GM23338 (cell line): ENCODE results near the gene NTN3. TPM values are rescaled to one million over a fixed set of nuclear protein-coding genes. Genes with fewer than 3 reads are reported as not detected.

ENCODE experiments used
- ATAC-seq: fragments of 200-7000 bp; cut with Tn5 transposase; 3 replicates; pipeline ENCODE4 v1.9.1; 2020
- DNase-seq: peaks from one replicate; pipeline ENCODE4 v3.0.0-alpha.2; 2015; ENCODE audit warnings: low spot score
- H2AFZ ChIP-seq: fragments of 200-600 bp; sonication (generic); 2 replicates; pipeline ENCODE4 v1.8.0; 2016; ENCODE audit warnings: antibody characterized with exemption, mild to moderate bottlenecking, moderate library complexity
- H3F3A ChIP-seq: fragments of 200-600 bp; sonication (generic); replicated peaks from 2 replicates; pipeline ENCODE4 v1.8.0; 2017; ENCODE audit warnings: antibody characterized with exemption, mixed run types, low read depth
- H3K27ac ChIP-seq: fragments of 200-600 bp; sonication (generic); 2 replicates; pipeline ENCODE4 v1.6.1; 2016; ENCODE audit warnings: low read depth
- H3K27me3 ChIP-seq: fragments of 200-600 bp; sonication (generic); 2 replicates; pipeline ENCODE4 v1.8.0; 2016; ENCODE audit warnings: mild to moderate bottlenecking, mixed run types, moderate library complexity; ENCODE audit not compliant: insufficient read depth
- H3K36me3 ChIP-seq: fragments of 200-600 bp; sonication (generic); 2 replicates; pipeline ENCODE4 v1.8.0; 2016; ENCODE audit warnings: mild to moderate bottlenecking; ENCODE audit not compliant: insufficient read depth
- H3K4me1 ChIP-seq: fragments of 200-600 bp; sonication (generic); 2 replicates; pipeline ENCODE4 v1.8.0; 2016; ENCODE audit warnings: mild to moderate bottlenecking, moderate library complexity; ENCODE audit not compliant: insufficient read depth
- H3K4me2 ChIP-seq: fragments of 200-600 bp; sonication (generic); 2 replicates; pipeline ENCODE4 v1.7.1; 2017; ENCODE audit warnings: mixed run types
- H3K4me3 ChIP-seq: fragments of 200-600 bp; sonication (generic); 2 replicates; pipeline ENCODE4 v1.6.1; 2016; ENCODE audit warnings: mixed run types
- H3K79me2 ChIP-seq: fragments of 200-600 bp; sonication (generic); replicated peaks from 2 replicates; pipeline ENCODE4 v1.8.0; 2017; ENCODE audit warnings: mild to moderate bottlenecking; ENCODE audit not compliant: insufficient read depth
- H3K9me2 ChIP-seq: fragments of 200-600 bp; sonication (generic); 2 replicates; pipeline ENCODE4 v1.8.0; 2017; ENCODE audit not compliant: insufficient read depth
- H4K20me1 ChIP-seq: fragments of 200-600 bp; sonication (generic); replicated peaks from 2 replicates; pipeline ENCODE4 v1.8.0; 2017; ENCODE audit warnings: mild to moderate bottlenecking; ENCODE audit not compliant: insufficient read depth
- H3K27ac Mint-ChIP-seq: 2 replicates; pipeline ENCODE4 v1.8.0; 2020; ENCODE audit warnings: inconsistent platforms, mild to moderate bottlenecking, moderate library complexity, mixed read lengths
- H3K27me3 Mint-ChIP-seq: 3 replicates; pipeline ENCODE4 v1.8.0; 2022; ENCODE audit warnings: low read depth, mild to moderate bottlenecking, moderate library complexity, mixed read lengths, inconsistent platforms; ENCODE audit not compliant: insufficient read depth, poor library complexity
- H3K36me3 Mint-ChIP-seq: 3 replicates; pipeline ENCODE4 v1.8.0; 2021; ENCODE audit warnings: low read depth, mild to moderate bottlenecking, inconsistent platforms, moderate library complexity, mixed read lengths
- H3K4me1 Mint-ChIP-seq: 3 replicates; pipeline ENCODE4 v1.8.0; 2020; ENCODE audit warnings: mild to moderate bottlenecking, inconsistent platforms, mixed read lengths
- H3K4me3 Mint-ChIP-seq: 3 replicates; pipeline ENCODE4 v1.8.0; 2021; ENCODE audit warnings: moderate library complexity, mild to moderate bottlenecking, inconsistent platforms, mixed read lengths
- H3K9me3 Mint-ChIP-seq: 3 replicates; pipeline ENCODE4 v1.8.0; 2020; ENCODE audit warnings: moderate library complexity, mild to moderate bottlenecking, inconsistent platforms, mixed read lengths
- CREB1 ChIP-seq: fragments of 250-450 bp; sonication (Bioruptor Pico); IDR thresholded peaks from 2 replicates; pipeline ENCODE4 v1.5.0; 2020; ENCODE audit warnings: low read depth, mild to moderate bottlenecking, moderate library complexity
- CTCF ChIP-seq, 2 experiments: fragments of 200-600 bp in 1 of 2; sonication (generic) in 1 of 2; conservative IDR thresholded peaks; 2 replicates each; pipeline versions ENCODE4 v1.5.1 to v1.6.1; 2016 to 2017; ENCODE audit warnings: antibody characterized with exemption in 2 of 2, low read depth in 2 of 2, mild to moderate bottlenecking in 2 of 2, moderate library complexity in 1 of 2
- ETS1 ChIP-seq: IDR thresholded peaks from 2 replicates; pipeline ENCODE4 v1.6.1; 2016; ENCODE audit warnings: antibody characterized with exemption
- EZH2 ChIP-seq: fragments of 200-600 bp; sonication (generic); IDR thresholded peaks from one replicate; pipeline ENCODE4 v1.8.0; 2017; ENCODE audit warnings: antibody characterized with exemption, mild to moderate bottlenecking, low read depth; ENCODE audit not compliant: unreplicated experiment
- EZH2phosphoT487 ChIP-seq: fragments of 200-600 bp; sonication (generic); IDR thresholded peaks from one replicate; pipeline ENCODE4 v1.8.1; 2018; ENCODE audit warnings: antibody characterized with exemption; ENCODE audit not compliant: unreplicated experiment
- JUNB ChIP-seq: IDR thresholded peaks from one replicate; pipeline ENCODE4 v1.6.1; 2016; ENCODE audit warnings: antibody characterized with exemption; ENCODE audit not compliant: unreplicated experiment
- NANOG ChIP-seq: IDR thresholded peaks from 2 replicates; pipeline ENCODE4 v1.6.1; 2016; ENCODE audit warnings: antibody characterized with exemption, borderline replicate concordance
- POLR2AphosphoS5 ChIP-seq: IDR thresholded peaks from 2 replicates; pipeline ENCODE4 v1.6.1; 2016; ENCODE audit warnings: antibody characterized with exemption, low read depth
- REST ChIP-seq: IDR thresholded peaks from one replicate; pipeline ENCODE4 v1.6.1; 2018; ENCODE audit warnings: antibody characterized with exemption; ENCODE audit not compliant: unreplicated experiment
- STAT1 ChIP-seq: IDR thresholded peaks from one replicate; pipeline ENCODE4 v1.6.1; 2016; ENCODE audit warnings: antibody characterized with exemption; ENCODE audit not compliant: unreplicated experiment
- ZNF114 ChIP-seq: fragments of 250-450 bp; sonication (Bioruptor Pico); IDR thresholded peaks from 2 replicates; pipeline ENCODE4 v1.5.0; 2020; ENCODE audit warnings: mild to moderate bottlenecking, moderate library complexity
- ZNF331 ChIP-seq: fragments of 250-450 bp; sonication (Bioruptor Pico); IDR thresholded peaks from 2 replicates; pipeline ENCODE4 v1.5.0; 2020; ENCODE audit warnings: low read depth, mild to moderate bottlenecking, moderate library complexity
- ZNF462 ChIP-seq: fragments of 250-450 bp; sonication (Bioruptor Pico); IDR thresholded peaks from 2 replicates; pipeline ENCODE4 v1.5.0; 2020; ENCODE audit warnings: mild to moderate bottlenecking, moderate library complexity
- polyA plus RNA-seq: library from polyadenylated mRNA; unstranded; fragments of >200 nt; fragmentation: Nextera tagmentation; extraction: Ambion mirVana; gene quantifications from 2 replicates; pipeline ENCODE4 v1.2.1, GENCODE V29; 2016
- total RNA-seq: library from RNA; depleted of rRNA; stranded (reverse); fragments of >200 nt; shearing (Covaris generic); gene quantifications from 2 replicates; pipeline ENCODE4 v1.2.3, GENCODE V29; 2014

Gene NTN3
- total and polyA plus RNA-seq, 2 experiments from 2014 or later = 0.10 to 1.7 TPM

- no peak for DNase-seq
- no peaks in the 10 kb centered on the region for H3K9me2 ChIP-seq
- H3K27me3 Mint-ChIP-seq = peaks cover 20% of the 10 kb centered on the region
- no peaks in the 10 kb centered on the region for H3K27me3 ChIP-seq
- H3F3A ChIP-seq = peaks cover 18% of the 10 kb centered on the region; the same call in 1 of the 2 replicates
- no peak for TF ChIP-seq EZH2
- TF ChIP-seq STAT1 = no peak
- TF ChIP-seq ZNF114 = no peak
- no peak for TF ChIP-seq CTCF (conservative IDR thresholded peaks at IDR 0.05; ENCODE audit: low read depth in 2 of 2)
- no peak for TF ChIP-seq ETS1
- no peak for TF ChIP-seq EZH2phosphoT487
- no peak for TF ChIP-seq NANOG
- no peak for TF ChIP-seq CREB1 (CRISPR knock-in tag)
- no peak for TF ChIP-seq ZNF331
- no peak; the same call in 1 of the 2 replicates for TF ChIP-seq POLR2AphosphoS5
- no peak for TF ChIP-seq JUNB
- TF ChIP-seq REST = no peak
- no peak for TF ChIP-seq ZNF462 (CRISPR knock-in tag)
- no peak for ATAC-seq
- peaks cover 5% of the 10 kb centered on the region; the same call in 1 of the 2 replicates for H3K36me3 ChIP-seq
- H3K4me3 ChIP-seq = no peak overlapping the region
- peaks cover 12% of the 10 kb centered on the region for H3K79me2 ChIP-seq
- no peak overlapping the region for H2AFZ ChIP-seq
- H3K36me3 Mint-ChIP-seq = peaks cover 44% of the 10 kb centered on the region
- peaks cover 10% of the 10 kb centered on the region; the same call in 1 of the 2 replicates for H4K20me1 ChIP-seq
- H3K4me3 Mint-ChIP-seq = no peak overlapping the region; the same call in 2 of the 3 replicates
- peaks cover 11% of the 10 kb centered on the region; the same call in 1 of the 2 replicates for H3K4me1 ChIP-seq
- H3K4me1 Mint-ChIP-seq = peaks cover 15% of the 10 kb centered on the region
- peak overlapping the region; percentile 16; the same call in 1 of the 2 replicates for H3K27ac ChIP-seq
- no peak overlapping the region for H3K27ac Mint-ChIP-seq
- no peaks in the 10 kb centered on the region for H3K9me3 Mint-ChIP-seq
- no peak overlapping the region for H3K4me2 ChIP-seq
Observed at GRCh38 chr16:2457267-2457666, 13.8 kb upstream of the NTN3 start.
